ENCODE results near the gene ULK4.
A peak's percentile ranks its signal among the peaks of the same experiment; 100 is the strongest.
"Not testable (repeated sequence)": the region's sequence is repeated elsewhere in the genome, so short reads cannot be mapped to it uniquely, and the experiment has no call there.

The ULK4 gene

GRCh38 chr3:41441568-41441967 is 520.3 kb downstream of the ULK4 start:
- no peak for DNase-seq (ENCODE audit: low read depth)

- no peak for DNase-seq (ENCODE audit: low read depth)
Observed at GRCh38 chr3:41441139-41441538, 520.8 kb downstream of the ULK4 start.

GRCh38 chr3:41436983-41437382 is 524.9 kb downstream of the ULK4 start:
- no peak for DNase-seq (ENCODE audit: low read depth)

- no peak for DNase-seq (ENCODE audit: low read depth)
Observed at GRCh38 chr3:41434781-41435180, 527.1 kb downstream of the ULK4 start.

GRCh38 chr3:41431386-41431785 is 530.5 kb downstream of the ULK4 start:
- DNase-seq (ENCODE audit: low read depth) = peak; percentile 3

- DNase-seq (ENCODE audit: low read depth) = no peak
Observed at GRCh38 chr3:41430886-41431285, 531.0 kb downstream of the ULK4 start.

- DNase-seq (ENCODE audit: low read depth) = no peak
Observed at GRCh38 chr3:41430391-41430790, 531.5 kb downstream of the ULK4 start.

GRCh38 chr3:41426485-41426884 is 535.4 kb downstream of the ULK4 start:
- DNase-seq (ENCODE audit: low read depth) = no peak

- DNase-seq (ENCODE audit: low read depth) = no peak
Observed at GRCh38 chr3:41424543-41425300, 537.2 kb downstream of the ULK4 start.

- no peak for DNase-seq (ENCODE audit: low read depth)
Observed at GRCh38 chr3:41419809-41420208, 542.1 kb downstream of the ULK4 start.

- peak; percentile 61 for DNase-seq (ENCODE audit: low read depth)
Observed at GRCh38 chr3:41418961-41419691, 542.8 kb downstream of the ULK4 start.

- DNase-seq (ENCODE audit: low read depth) = no peak
Observed at GRCh38 chr3:41417574-41417973, 544.3 kb downstream of the ULK4 start.

- no peak for DNase-seq (ENCODE audit: low read depth)
Observed at GRCh38 chr3:41411065-41411464, 550.8 kb downstream of the ULK4 start.

GRCh38 chr3:41405466-41405865 is 556.4 kb downstream of the ULK4 start:
- no peak for DNase-seq (ENCODE audit: low read depth)

- DNase-seq (ENCODE audit: low read depth) = no peak
Observed at GRCh38 chr3:41404582-41404981, 557.3 kb downstream of the ULK4 start.

- no peak for DNase-seq (ENCODE audit: low read depth)
Observed at GRCh38 chr3:41394896-41395295, 567.0 kb downstream of the ULK4 start.

GRCh38 chr3:41370765-41371535 is 591.0 kb downstream of the ULK4 start:
- DNase-seq (ENCODE audit: low read depth) = not testable (repeated sequence)

- DNase-seq (ENCODE audit: low read depth) = no peak
Observed at GRCh38 chr3:41370307-41370706, 591.6 kb downstream of the ULK4 start.

GRCh38 chr3:41369838-41370237 is 592.1 kb downstream of the ULK4 start:
- DNase-seq (ENCODE audit: low read depth) = no peak

GRCh38 chr3:41365973-41366372 is 595.9 kb downstream of the ULK4 start:
- DNase-seq (ENCODE audit: low read depth) = no peak

- no peak for DNase-seq (ENCODE audit: low read depth)
Observed at GRCh38 chr3:41364736-41365135, 597.2 kb downstream of the ULK4 start.

- DNase-seq (ENCODE audit: low read depth) = no peak
Observed at GRCh38 chr3:41363830-41364523, 597.9 kb downstream of the ULK4 start.
